Activated CD8-positive, alpha-beta memory T cell treated with anti-CD3 and anti-CD28 coated beads for 4 hours (primary cell): ENCODE results near the gene ARV1.
"Not testable (repeated sequence)": the region's sequence is repeated elsewhere in the genome, so short reads cannot be mapped to it uniquely, and the experiment has no call there.

ENCODE experiments used
- DNase-seq, 2 donors: peaks; one replicate each; pipeline ENCODE4 v3.0.0-alpha.2; 2020; ENCODE audit warnings: low read depth in 2 of 2

Gene ARV1

GRCh38 chr1:230976825-230977747 is 1.8 kb upstream of the ARV1 start:
- DNase-seq = no peak

DNA sequence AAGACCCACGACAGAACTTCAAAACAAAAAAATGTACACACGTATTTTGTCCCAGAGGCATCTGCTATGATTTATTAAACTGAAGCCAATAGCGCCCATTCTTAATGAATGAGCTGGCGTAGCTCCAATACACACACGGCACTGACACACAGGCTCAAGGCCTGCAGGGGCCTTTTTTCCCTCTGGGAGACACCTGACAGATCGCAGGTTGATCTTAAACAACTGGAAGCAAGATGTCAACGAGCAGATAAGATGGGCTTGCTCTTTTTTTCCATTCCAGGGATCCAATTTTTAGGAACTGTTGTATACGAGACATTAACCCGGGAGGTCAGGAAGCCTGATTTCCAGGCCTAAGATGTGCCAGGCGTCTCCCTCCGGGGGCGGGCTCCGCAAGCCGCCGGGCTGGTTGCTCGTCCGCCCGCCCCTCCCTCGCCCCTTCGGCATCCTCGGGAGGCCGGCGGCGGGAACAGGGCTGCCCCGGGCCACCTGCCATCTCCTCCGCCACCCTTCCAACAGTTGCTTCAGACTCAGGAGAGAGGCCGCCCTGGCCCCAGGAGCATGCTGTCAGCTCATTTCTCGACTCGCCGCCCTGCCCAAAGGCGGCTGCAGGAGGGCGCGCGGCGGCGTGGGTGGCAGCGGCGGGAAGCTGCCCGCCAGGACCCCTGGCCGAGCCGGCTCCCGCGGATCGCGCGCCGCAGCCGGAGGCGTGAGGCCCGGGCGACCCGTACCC is 968 bp upstream of the ARV1 start:
- no peak for DNase-seq

DNA sequence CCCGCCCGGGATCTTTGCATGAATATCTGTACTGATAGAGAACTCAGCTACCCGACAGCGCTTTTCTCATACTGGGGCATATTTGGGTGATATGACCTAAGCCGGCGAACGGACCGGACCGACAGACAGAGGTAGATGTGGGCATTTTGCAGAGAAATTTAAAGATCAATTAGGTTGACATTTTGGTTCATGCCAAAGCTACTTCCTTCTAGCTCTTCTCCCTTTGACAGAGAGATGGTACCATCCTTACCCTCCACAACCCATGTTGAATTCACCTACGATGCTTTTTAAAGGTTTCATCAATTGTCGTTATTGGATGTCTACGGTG is 459 bp downstream of the ARV1 start:
- no peak for DNase-seq

DNA sequence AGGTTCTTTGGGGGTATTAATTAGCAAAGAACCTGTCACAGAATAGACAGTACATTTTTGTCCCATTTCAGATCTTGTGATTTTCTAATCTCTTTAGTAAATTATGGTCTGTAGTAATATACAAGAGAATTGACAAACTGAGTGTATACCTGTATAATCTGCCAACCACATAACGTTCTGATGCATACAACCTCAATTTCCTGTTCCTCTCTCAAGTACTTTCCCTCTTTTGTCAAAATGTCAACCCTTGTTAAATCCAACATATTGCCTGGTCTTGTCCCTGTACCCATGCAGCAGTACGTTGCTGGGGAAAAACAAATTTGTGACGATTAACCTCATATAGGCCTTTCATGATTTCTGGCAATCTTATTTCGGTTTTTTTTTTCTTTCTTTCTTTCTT is 1.1 kb downstream of the ARV1 start:
- DNase-seq = no peak

DNA sequence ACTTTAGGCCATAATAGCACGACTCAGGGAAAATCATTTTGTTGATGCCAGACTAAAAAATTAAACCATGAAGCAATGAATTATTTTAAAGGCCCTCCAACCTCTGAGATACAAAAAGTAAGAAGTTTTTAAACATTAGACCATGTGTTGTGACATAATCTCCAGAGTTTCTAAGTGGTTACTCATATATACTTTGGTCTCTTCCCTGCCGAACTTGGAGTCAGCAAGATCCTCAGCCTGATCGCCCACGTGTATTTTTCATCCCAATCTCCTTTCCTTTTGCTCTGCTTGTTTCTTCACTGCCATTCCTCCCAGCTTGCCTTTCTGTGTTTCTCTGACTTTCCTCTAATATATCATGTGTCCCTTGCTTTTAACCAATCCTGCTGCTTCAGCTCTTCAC is 3.8 kb downstream of the ARV1 start:
- DNase-seq = no peak

GRCh38 chr1:230983811-230984210 is 4.9 kb downstream of the ARV1 start:
- DNase-seq = no peak

- not testable (repeated sequence) for DNase-seq
These were observed 6.0 kb downstream of the ARV1 start for GRCh38 chr1:230984622-230985515.

DNA sequence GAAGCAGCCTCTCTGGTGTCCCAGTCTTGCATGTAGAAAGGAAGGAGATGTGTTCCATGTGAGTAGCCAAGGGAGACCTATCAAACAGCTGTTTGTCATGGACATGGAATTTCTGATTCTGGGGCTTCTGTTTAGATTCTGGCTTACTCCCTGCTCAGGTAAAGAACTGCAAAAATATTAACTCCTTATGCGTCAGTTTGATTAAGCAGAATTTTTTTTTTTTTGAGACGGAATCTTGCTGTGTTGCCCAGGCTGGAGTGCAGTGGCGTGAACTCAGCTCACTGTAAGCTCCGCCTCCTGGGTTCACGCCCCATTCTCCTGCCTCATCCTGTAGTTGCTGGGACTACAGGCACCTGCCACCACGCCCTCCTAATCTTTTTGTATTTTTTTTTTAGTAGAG is 6.8 kb downstream of the ARV1 start:
- no peak for DNase-seq

DNA sequence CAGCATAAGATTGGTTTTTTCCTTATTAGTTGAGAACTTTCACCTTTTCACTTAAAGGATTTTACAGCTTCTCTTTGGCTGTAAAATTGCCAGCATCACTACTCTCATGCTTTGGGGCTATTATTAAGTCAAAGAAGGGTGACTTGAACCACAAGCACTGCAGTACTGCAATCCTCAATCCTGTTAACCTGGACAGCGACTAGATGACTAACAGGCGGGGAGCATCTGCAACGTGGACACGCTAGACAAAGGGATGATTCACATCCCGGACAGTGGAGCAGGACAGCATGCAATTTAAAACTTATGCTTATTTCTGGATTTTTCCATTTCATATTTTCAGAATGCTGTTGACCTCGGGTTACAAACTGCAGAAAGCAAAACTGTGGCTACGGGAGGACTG is 8.1 kb downstream of the ARV1 start:
- DNase-seq = no peak

DNA sequence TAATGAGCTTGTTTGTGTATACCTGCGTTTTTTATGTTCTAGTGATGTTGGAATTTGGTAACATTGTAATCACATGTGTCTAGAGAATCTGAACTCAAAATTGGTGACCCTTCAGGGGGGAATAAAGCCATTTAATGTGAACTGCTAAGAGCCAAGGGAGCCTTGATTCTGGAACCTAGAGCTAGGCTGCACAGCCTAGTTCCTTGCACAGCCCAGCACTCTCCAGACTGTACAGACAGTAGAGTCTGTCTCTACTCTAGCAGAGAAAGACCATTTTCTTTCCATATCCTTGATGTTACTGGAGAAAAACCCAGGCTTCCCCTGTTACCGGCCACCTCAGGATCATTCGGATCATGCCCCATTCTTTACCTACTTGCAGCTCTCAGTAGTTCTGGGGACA is 8.6 kb downstream of the ARV1 start:
- DNase-seq = no peak

DNA sequence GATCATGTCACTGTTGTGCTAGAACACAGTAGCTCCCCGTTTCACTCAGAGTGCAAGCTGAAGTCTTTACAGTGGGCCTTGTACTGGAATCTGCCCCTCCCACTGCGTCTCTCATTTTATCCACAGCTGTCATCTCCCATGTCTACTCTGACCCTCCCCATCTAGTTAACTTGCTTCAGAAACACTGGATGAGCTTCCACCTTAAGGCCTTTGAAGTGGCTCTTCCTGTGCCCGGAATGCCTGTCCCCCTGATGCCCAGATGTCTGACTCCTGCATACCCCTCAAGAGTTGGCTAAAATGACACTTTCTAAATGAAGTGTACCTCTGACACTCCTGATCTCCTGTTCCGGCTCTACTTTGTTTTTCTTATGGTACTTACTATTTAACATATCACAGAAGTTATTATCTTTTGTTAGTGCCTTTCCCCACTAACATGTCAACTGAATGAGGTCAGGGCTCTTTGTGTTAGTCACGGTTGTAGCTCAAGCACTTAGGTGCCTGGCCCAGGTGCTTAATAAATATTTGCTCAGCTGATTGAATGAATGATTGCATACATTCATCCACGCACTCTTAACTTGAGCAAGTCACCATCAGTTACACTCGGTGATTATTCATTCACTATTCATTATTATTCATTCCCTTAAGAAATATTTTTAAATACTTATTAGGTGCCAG is 13.3 kb downstream of the ARV1 start:
- DNase-seq = no peak

DNA sequence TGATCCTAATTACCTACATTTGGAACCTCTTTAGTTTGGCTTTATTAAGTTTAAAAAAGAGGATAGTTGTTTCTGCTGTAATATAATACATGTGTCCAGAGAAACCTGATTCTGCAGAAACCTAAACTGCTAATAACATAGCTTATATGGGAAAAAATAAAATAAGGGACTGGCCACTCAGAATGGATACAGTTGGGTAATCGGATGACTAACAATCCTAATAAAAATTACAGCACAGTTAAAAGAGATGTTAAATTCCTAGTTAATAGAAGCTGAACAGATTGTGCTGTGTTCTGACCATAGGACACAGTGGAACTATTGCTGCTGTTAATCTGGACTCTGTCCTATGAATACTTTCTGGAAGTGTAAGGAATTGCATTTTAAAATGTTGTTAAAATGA is 16.0 kb downstream of the ARV1 start:
- DNase-seq = no peak

DNA sequence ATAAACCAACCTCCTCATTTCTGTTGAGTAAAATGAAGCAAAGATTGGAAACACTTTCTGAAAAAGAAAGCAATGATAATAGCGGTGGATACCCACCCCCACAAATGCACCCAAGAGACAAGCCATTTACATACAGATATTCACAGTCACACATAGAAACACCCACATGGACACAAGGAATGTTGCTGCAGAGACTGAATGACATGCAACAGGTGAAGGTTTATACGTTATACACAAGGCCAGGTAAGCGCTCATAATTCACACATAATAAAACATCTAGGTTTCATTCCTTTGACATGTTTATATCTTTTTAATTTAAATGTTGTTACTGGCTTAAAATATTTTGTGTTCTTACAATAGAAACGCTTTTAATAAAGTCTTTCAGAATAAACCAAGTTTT is 21.3 kb downstream of the ARV1 start:
- DNase-seq = no peak

DNA sequence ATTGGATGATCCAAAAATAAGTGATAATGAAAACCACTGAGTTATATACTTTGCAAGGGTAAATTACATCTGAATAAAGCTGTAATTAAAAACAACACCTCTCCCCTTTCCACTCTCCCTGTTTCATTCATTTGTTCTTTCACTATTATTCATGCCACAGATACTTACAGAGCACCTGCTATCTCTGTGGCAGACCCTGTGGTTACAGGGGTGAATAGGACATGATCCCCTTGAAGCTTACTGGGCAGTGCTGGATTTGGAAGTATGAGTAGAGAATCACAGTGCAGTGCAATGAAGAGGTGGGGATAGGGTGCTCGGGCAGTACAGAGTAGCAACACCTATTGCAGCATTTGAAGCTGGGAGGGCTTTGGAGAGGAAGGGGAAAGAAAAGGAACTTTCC is 21.7 kb downstream of the ARV1 start:
- DNase-seq = no peak

DNA sequence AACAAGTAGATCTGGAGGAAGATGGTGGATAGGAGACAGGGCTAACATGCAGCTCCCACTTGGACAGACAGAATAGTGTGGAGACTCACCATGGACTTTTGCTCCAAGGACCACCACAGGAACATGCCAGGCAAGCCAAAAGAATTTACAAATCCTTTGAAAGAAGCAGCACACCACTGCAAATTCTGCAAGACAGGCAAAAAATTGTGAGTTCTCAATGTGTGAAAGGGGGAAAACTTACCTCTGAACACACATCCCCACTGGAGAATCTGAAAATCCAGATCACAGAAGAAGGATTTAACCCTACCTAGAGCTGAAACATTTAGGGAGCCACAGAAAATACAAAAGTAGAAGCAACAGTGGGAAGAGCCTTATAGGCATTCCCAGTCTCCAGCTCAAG is 23.0 kb downstream of the ARV1 start:
- no peak for DNase-seq

- not testable (repeated sequence) for DNase-seq
These were observed 28.6 kb downstream of the ARV1 start for GRCh38 chr1:231007535-231007934.

GRCh38 chr1:231011360-231011759 is 32.5 kb downstream of the ARV1 start:
- DNase-seq = no peak

DNA sequence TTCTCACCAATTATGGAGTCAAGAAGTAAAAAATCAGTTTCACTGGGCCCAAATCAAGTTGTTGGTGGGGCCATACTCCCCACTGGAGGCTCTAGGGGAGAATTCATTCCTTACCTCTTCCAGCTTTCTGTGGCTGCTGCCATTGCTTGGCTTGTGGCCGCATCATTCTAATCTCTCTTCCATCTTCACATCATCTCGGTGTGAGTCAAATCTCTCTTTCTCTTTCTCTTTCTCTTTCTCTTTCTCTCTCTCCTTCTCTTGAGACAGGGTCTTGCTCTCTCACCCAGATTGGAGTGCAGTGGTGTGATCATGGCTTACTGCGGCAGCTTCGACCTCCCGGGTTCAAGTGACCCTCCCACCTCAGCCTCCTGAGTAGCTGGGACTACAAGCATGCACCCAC is 33.1 kb downstream of the ARV1 start:
- DNase-seq = no peak

GRCh38 chr1:231013391-231014015 is 34.6 kb downstream of the ARV1 start:
- DNase-seq = no peak

GRCh38 chr1:231016234-231016633 is 37.3 kb downstream of the ARV1 start:
- DNase-seq = no peak

GRCh38 chr1:231016966-231017365 is 38.1 kb downstream of the ARV1 start:
- no peak for DNase-seq
